WTC11 (cell line): ENCODE results near the gene PAQR8.

Source experiments
- CTCF ChIP-seq: fragments of 200-600 bp; IDR thresholded peaks from 2 replicates; pipeline ENCODE4 v1.8.0; 2022; ENCODE audit warnings: antibody characterized with exemption
- GRHL2 ChIP-seq: fragments of 250-450 bp; sonication (Bioruptor Pico); IDR thresholded peaks from 2 replicates; pipeline ENCODE4 v1.8.0; 2022; ENCODE audit warnings: mild to moderate bottlenecking, moderate library complexity; ENCODE audit not compliant: insufficient replicate concordance, severe bottlenecking
- ZNF317 ChIP-seq: sonication (generic); formaldehyde crosslinking; IDR thresholded peaks from 2 replicates; pipeline ENCODE4 v1.8.1; 2023; ENCODE audit warnings: low read depth, mild to moderate bottlenecking, moderate library complexity, missing genetic modification reagents, borderline replicate concordance

DNA sequence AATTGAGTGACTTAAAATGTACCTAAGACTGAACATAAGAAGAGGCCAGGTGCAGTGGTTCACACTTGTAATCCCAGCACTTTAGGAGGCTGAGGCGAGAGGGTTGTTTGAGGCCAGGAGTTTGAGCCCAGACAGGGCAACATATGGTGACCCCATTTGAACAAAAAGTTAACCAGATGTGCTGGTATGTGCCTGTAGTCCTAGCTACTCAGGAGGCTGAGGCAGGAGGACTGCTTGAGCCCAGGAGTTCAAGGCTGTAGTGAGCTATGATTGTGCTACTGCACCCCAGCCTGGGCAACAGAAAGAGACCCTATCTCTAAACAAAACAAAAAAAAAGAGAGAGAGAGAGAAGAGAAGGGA is 10.1 kb upstream of the PAQR8 start:
- TF ChIP-seq CTCF, result no peak
- no peak for TF ChIP-seq ZNF317 (CRISPR knock-in tag)
- TF ChIP-seq GRHL2, result no peak
